ENCODE data around the gene S100A16.

S100A16 gene

GRCh38 chr1:153659656-153660055 lies 46.7 kb upstream of the S100A16 start:
- no peaks in the 10 kb centered on the region for H3K9me2 ChIP-seq (replicated peaks; ENCODE audit: low read depth, low read length)
- H3K9me3 ChIP-seq (ENCODE audit: insufficient read depth, low read depth, low read length) = no peaks in the 10 kb centered on the region
- peak overlapping the region; percentile 75 for H3K9ac ChIP-seq (ENCODE audit: low read depth, low read length, poor library complexity, severe bottlenecking)
- peak overlapping the region; percentile 88 for H3K4me3 ChIP-seq (ENCODE audit: low read length, poor library complexity, severe bottlenecking)
- peaks cover 40% of the 10 kb centered on the region for H4K20me1 ChIP-seq (ENCODE audit: insufficient read depth, low read length, poor library complexity, severe bottlenecking)
- peaks cover 38% of the 10 kb centered on the region for H3K36me3 ChIP-seq (ENCODE audit: insufficient read depth, low read length)
- TF ChIP-seq EZH2phosphoT487 (IDR thresholded peaks at IDR 0.05; ENCODE audit: borderline replicate concordance) (no peak), CTCF (conservative IDR thresholded peaks at IDR 0.05; ENCODE audit: low read length) (no peak)
- H3K4me1 ChIP-seq (ENCODE audit: insufficient read depth, low read length, poor library complexity, severe bottlenecking) = no peaks in the 10 kb centered on the region
- peaks cover 24% of the 10 kb centered on the region for H3F3A ChIP-seq (ENCODE audit: low read depth)
- no peaks in the 10 kb centered on the region for H3K27me3 ChIP-seq (ENCODE audit: insufficient read depth, low read length, poor library complexity, severe bottlenecking)
- peak overlapping the region; percentile 95 for H3K4me2 ChIP-seq (ENCODE audit: low read depth, low read length, poor library complexity, severe bottlenecking)
- H3K79me2 ChIP-seq (ENCODE audit: insufficient read depth, low read length) = peaks cover 44% of the 10 kb centered on the region
- no peak overlapping the region for H2AFZ ChIP-seq (ENCODE audit: low read length)

GRCh38 chr1:153659175-153659534 lies 46.2 kb upstream of the S100A16 start:
- Histone ChIP-seq H3K36me3 (ENCODE audit: insufficient read depth, low read length) (peaks cover 33% of the 10 kb centered on the region), H3K9me2 (replicated peaks; ENCODE audit: low read depth, low read length) (no peaks in the 10 kb centered on the region), H3K4me2 (ENCODE audit: low read depth, low read length, poor library complexity, severe bottlenecking) (peak overlapping the region; percentile 95), H3K9ac (ENCODE audit: low read depth, low read length, poor library complexity, severe bottlenecking) (peak overlapping the region; percentile 75), H4K20me1 (ENCODE audit: insufficient read depth, low read length, poor library complexity, severe bottlenecking) (peaks cover 36% of the 10 kb centered on the region), H3K4me1 (ENCODE audit: insufficient read depth, low read length, poor library complexity, severe bottlenecking) (no peaks in the 10 kb centered on the region), H3F3A (ENCODE audit: low read depth) (peaks cover 24% of the 10 kb centered on the region), H3K79me2 (ENCODE audit: insufficient read depth, low read length) (peaks cover 39% of the 10 kb centered on the region), H3K4me3 (ENCODE audit: low read length, poor library complexity, severe bottlenecking) (peak overlapping the region; percentile 88), H2AFZ (ENCODE audit: low read length) (peak overlapping the region; percentile 95), H3K9me3 (ENCODE audit: insufficient read depth, low read depth, low read length) (no peaks in the 10 kb centered on the region), H3K27me3 (ENCODE audit: insufficient read depth, low read length, poor library complexity, severe bottlenecking) (no peaks in the 10 kb centered on the region)
- no peak for TF ChIP-seq EZH2phosphoT487 (IDR thresholded peaks at IDR 0.05; ENCODE audit: borderline replicate concordance)
- TF ChIP-seq CTCF (conservative IDR thresholded peaks at IDR 0.05; ENCODE audit: low read length) = no peak

GRCh38 chr1:153658400-153659174 lies 45.6 kb upstream of the S100A16 start, which contains the start of gene SNAPIN:
Gene SNAPIN (plus strand): TSS chr1:153658703. CDS start chr1:153658744, 41 bp downstream.
- H3K27me3 ChIP-seq (ENCODE audit: insufficient read depth, low read length, poor library complexity, severe bottlenecking) = no peaks in the 10 kb centered on the region
- H3K36me3 ChIP-seq (ENCODE audit: insufficient read depth, low read length) = peaks cover 28% of the 10 kb centered on the region
- H2AFZ ChIP-seq (ENCODE audit: low read length) = peak within 1 kb of the TSS; percentile 95
- no peak for TF ChIP-seq EZH2phosphoT487 (IDR thresholded peaks at IDR 0.05; ENCODE audit: borderline replicate concordance)
- no peak for TF ChIP-seq CTCF (conservative IDR thresholded peaks at IDR 0.05; ENCODE audit: low read length)
- peak within 1 kb of the TSS; percentile 95 for H3K4me2 ChIP-seq (ENCODE audit: low read depth, low read length, poor library complexity, severe bottlenecking)
- peaks cover 35% of the 10 kb centered on the region for H3K79me2 ChIP-seq (ENCODE audit: insufficient read depth, low read length)
- H3K4me1 ChIP-seq (ENCODE audit: insufficient read depth, low read length, poor library complexity, severe bottlenecking) = no peaks in the 10 kb centered on the region
- H4K20me1 ChIP-seq (ENCODE audit: insufficient read depth, low read length, poor library complexity, severe bottlenecking) = peaks cover 31% of the 10 kb centered on the region
- no peaks in the 10 kb centered on the region for H3K9me3 ChIP-seq (ENCODE audit: insufficient read depth, low read depth, low read length)
- peaks cover 23% of the 10 kb centered on the region for H3F3A ChIP-seq (ENCODE audit: low read depth)
- peak within 1 kb of the TSS; percentile 88 for H3K4me3 ChIP-seq (ENCODE audit: low read length, poor library complexity, severe bottlenecking)
- H3K9ac ChIP-seq (ENCODE audit: low read depth, low read length, poor library complexity, severe bottlenecking) = peak within 1 kb of the TSS; percentile 75
- H3K9me2 ChIP-seq (replicated peaks; ENCODE audit: low read depth, low read length) = no peaks in the 10 kb centered on the region
